K562 (cell line): ENCODE data around the gene CLEC12A.

ENCODE experiments used
- CBX1 ChIP-seq: sonication (generic); IDR thresholded peaks from 2 replicates; pipeline ENCODE4 v1.6.1; 2016; ENCODE audit warnings: antibody characterized with exemption, low read depth, mild to moderate bottlenecking
- E2F4 ChIP-seq: sonication (generic); formaldehyde crosslinking; IDR thresholded peaks from 2 replicates; pipeline ENCODE4 v1.8.0; 2022; ENCODE audit warnings: mild to moderate bottlenecking, low read depth, missing genetic modification reagents
- EHMT2 ChIP-seq: fragments of 450-650 bp; IDR thresholded peaks from 2 replicates; pipeline ENCODE4 v1.6.1; 2018; ENCODE audit warnings: antibody characterized with exemption
- HSF4 ChIP-seq: fragments of 250-450 bp; sonication (Bioruptor Pico); IDR thresholded peaks from 2 replicates; pipeline ENCODE4 v2.1.2; 2022; ENCODE audit warnings: mild to moderate bottlenecking, moderate library complexity, borderline replicate concordance
- RCOR1 ChIP-seq, 2 experiments: IDR thresholded peaks; 2 replicates each; pipeline ENCODE4 v1.6.1; 2012; ENCODE audit warnings: low read depth in 2 of 2, low read length in 2 of 2, borderline replicate concordance in 1 of 2, improper control_type of control experiment in 1 of 2
- TAF1 ChIP-seq: IDR thresholded peaks from 2 replicates; pipeline ENCODE4 v1.6.1; 2011; ENCODE audit warnings: mild to moderate bottlenecking, low read length, moderate library complexity; ENCODE audit not compliant: insufficient read depth, control insufficient read depth, severe bottlenecking; ENCODE audit errors: extremely low read depth
- THAP12 ChIP-seq: fragments of 250-450 bp; sonication (Bioruptor Pico); IDR thresholded peaks from 2 replicates; pipeline ENCODE4 v1.9.0; 2021; ENCODE audit warnings: mild to moderate bottlenecking, inconsistent platforms
- ZNF140 ChIP-seq: fragments of 250-450 bp; sonication (Bioruptor Pico); IDR thresholded peaks from 2 replicates; pipeline ENCODE4 v1.8.0; 2021; ENCODE audit warnings: moderate library complexity, mild to moderate bottlenecking, inconsistent platforms
- TF ChIP-seq, protein P1 (sequence below): fragments of 250-450 bp; sonication (Bioruptor Pico); IDR thresholded peaks from 2 replicates; pipeline ENCODE4 v1.8.0; 2021; ENCODE audit warnings: borderline replicate concordance, mild to moderate bottlenecking, moderate library complexity; ENCODE audit not compliant: poor library complexity, severe bottlenecking
- TF ChIP-seq, protein P2 (sequence below), 2 experiments: fragments of 150-350 bp in 1 of 2; IDR thresholded peaks; 2 replicates each; pipeline ENCODE4 v1.6.1; 2012 to 2016; ENCODE audit warnings: low read depth in 2 of 2, low read length in 2 of 2, mild to moderate bottlenecking in 1 of 2, moderate library complexity in 1 of 2

DNA sequence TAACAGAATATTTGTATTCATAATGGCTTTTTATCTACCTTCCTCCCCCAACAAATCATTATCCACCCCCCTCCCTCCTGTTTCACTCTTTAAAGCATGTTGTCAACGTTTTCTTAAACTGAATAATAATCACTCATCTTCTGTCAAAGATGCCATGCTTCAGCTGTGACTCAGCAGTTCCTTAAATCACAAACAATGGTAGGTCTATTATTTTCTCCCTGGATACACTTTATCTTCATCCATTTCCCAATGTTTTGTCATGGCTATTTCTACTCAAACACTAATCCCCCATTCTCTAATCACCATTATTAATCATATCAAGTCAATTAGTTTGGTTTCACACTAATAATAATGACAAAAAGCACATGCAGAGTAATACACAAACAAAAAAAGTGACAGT, 45.7 kb downstream of the CLEC12A start:
- TF ChIP-seq, protein P1, sequence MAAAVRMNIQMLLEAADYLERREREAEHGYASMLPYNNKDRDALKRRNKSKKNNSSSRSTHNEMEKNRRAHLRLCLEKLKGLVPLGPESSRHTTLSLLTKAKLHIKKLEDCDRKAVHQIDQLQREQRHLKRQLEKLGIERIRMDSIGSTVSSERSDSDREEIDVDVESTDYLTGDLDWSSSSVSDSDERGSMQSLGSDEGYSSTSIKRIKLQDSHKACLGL (CRISPR knock-in tag), result no peak
- TF ChIP-seq HSF4 (no peak), THAP12 (no peak), E2F4 (no peak), CBX1 (no peak), TAF1 (no peak), EHMT2 (no peak), RCOR1 (IDR thresholded peaks at IDR 0.05; ENCODE audit: borderline replicate concordance in 1 of 2, low read depth in 2 of 2, low read length in 2 of 2) (no peak), ZNF140 (no peak)
- TF ChIP-seq, protein P2, sequence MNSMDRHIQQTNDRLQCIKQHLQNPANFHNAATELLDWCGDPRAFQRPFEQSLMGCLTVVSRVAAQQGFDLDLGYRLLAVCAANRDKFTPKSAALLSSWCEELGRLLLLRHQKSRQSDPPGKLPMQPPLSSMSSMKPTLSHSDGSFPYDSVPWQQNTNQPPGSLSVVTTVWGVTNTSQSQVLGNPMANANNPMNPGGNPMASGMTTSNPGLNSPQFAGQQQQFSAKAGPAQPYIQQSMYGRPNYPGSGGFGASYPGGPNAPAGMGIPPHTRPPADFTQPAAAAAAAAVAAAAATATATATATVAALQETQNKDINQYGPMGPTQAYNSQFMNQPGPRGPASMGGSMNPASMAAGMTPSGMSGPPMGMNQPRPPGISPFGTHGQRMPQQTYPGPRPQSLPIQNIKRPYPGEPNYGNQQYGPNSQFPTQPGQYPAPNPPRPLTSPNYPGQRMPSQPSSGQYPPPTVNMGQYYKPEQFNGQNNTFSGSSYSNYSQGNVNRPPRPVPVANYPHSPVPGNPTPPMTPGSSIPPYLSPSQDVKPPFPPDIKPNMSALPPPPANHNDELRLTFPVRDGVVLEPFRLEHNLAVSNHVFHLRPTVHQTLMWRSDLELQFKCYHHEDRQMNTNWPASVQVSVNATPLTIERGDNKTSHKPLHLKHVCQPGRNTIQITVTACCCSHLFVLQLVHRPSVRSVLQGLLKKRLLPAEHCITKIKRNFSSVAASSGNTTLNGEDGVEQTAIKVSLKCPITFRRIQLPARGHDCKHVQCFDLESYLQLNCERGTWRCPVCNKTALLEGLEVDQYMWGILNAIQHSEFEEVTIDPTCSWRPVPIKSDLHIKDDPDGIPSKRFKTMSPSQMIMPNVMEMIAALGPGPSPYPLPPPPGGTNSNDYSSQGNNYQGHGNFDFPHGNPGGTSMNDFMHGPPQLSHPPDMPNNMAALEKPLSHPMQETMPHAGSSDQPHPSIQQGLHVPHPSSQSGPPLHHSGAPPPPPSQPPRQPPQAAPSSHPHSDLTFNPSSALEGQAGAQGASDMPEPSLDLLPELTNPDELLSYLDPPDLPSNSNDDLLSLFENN (IDR thresholded peaks at IDR 0.05; ENCODE audit: low read depth in 2 of 2, low read length in 2 of 2), result no peak
